ENCODE measurements around the gene HS6ST1.

DNA sequence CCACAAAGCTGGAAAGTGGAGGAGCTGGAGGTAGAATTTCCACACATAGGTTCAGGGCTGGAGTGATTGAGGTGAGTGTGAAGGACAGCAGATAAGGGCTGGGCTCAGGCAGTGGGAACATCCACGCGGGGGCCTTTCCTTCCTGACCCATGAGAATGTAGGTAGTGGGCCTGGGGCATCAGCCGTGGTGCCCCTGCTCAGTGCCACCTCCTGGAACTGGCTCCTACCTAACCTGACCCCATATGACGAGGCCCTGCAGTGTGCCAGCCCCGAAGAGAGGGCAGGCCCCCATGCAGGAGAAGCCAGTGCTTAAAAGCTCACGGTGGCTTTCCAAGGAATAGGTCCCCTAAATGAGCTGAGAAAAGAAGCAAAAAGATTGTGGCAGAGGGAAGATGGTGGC, 66.2 kb downstream of the HS6ST1 start:
- TF ChIP-seq, protein P1, sequence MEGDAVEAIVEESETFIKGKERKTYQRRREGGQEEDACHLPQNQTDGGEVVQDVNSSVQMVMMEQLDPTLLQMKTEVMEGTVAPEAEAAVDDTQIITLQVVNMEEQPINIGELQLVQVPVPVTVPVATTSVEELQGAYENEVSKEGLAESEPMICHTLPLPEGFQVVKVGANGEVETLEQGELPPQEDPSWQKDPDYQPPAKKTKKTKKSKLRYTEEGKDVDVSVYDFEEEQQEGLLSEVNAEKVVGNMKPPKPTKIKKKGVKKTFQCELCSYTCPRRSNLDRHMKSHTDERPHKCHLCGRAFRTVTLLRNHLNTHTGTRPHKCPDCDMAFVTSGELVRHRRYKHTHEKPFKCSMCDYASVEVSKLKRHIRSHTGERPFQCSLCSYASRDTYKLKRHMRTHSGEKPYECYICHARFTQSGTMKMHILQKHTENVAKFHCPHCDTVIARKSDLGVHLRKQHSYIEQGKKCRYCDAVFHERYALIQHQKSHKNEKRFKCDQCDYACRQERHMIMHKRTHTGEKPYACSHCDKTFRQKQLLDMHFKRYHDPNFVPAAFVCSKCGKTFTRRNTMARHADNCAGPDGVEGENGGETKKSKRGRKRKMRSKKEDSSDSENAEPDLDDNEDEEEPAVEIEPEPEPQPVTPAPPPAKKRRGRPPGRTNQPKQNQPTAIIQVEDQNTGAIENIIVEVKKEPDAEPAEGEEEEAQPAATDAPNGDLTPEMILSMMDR (IDR thresholded peaks at IDR 0.05) = no peak
- TF ChIP-seq POLR2A (IDR thresholded peaks at IDR 0.05) = no peak

Measured in right lobe of liver (tissue), 4 donors.